ENCODE results near the gene ODAD2. TPM values are rescaled to one million over a fixed set of nuclear protein-coding genes. Genes with fewer than 3 reads are reported as not detected.
A peak's percentile ranks its signal among the peaks of the same experiment; 100 is the strongest.

ODAD2 gene
- total and polyA plus RNA-seq, 2 donors (not counting 3 experiments of a cell fraction or from before 2014, with no cell fraction given), result 1.1 to 4.4 TPM

DNA sequence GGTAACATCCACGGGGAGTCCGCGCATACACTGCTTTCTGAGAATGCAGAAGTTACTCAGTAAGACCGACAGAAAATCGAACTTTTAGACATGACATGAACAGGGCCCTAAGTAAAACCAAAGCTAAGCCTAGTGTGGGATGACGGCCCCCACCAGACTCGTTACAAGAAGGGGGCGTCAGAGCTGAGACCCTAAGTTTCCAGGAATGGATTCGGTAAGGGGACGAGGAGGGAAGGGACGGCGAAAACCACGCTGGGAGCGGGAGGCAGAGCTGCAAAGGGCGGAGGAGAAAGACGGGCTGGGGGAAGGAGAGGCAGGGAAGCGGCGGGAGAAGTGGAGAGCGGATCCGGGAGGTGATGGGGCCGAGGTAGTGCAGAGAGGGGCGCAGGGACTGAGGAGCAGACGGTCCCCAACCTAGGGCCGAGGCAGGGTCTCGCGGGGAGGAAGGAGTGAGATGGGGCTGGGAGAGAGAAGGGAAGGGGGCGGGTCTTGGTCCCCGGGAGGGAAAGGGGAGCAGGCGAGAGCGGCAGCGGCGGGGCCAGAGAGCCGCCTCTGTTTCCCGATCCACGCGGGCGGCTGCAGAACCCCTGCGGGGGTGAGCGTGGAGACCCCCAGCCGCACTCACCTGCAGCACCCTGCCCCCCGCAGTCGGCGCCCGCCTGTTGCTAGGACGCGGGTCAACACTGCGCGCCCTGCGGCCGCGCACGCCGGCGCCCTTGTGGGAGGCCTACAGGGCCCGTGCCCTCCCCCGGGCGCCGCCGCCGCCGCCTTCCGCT, 513 bp downstream of the ODAD2 start:
- BruUV-seq (replicated peaks), result TSS peak; percentile 66

DNA sequence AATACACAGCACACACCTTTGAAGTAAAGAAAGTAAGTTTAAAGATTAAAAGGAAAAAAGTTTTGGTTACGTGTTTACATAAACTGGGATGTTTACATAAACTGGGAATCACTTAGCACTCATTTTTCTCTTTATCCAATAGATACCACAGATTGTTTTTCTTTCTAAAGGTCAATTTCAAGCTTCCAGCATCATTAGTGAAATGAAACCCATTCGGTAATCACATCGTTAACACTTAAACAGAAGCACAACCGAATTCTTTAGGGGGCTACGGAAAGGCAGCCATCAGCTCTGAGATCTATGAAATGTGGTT, 1.1 kb downstream of the ODAD2 start:
- CTCF ChIA-PET, result interaction anchor here (0.9 to 1.7 kb wide), 4 partner anchors 10 to 214 kb away, joined by 3 to 13 read pairs (median 5); no protein-coding TSS in a partner anchor
- Histone ChIP-seq H3K9me3 (replicated peaks; ENCODE audit: control insufficient read depth, insufficient read depth, low read length) (no peaks in the 10 kb centered on the region), H3K4me2 (ENCODE audit: insufficient read depth, low read length) (peak overlapping the region; percentile 89), H3K27me3 (ENCODE audit: control insufficient read depth in 2 of 2, insufficient read depth in 2 of 2, low read length in 2 of 2) (no peaks in the 10 kb centered on the region), H2AFZ (ENCODE audit: low read depth, low read length) (peak overlapping the region; percentile 93), H4K20me1 (replicated peaks; ENCODE audit: control insufficient read depth, extremely low read depth, insufficient read depth, low read length) (no peaks in the 10 kb centered on the region), H3K79me2 (ENCODE audit: control insufficient read depth, insufficient read depth, low read length) (no peaks in the 10 kb centered on the region), H3K4me3 (replicated peaks in 1 of 3; ENCODE audit: insufficient read depth in 1 of 3, low read depth in 1 of 3, low read length in 3 of 3) (peak overlapping the region; percentile 41 to 87 (median 71)), H3K27ac (ENCODE audit: insufficient read depth, low read depth, low read length) (peak overlapping the region; percentile 32), H3K4me1 (ENCODE audit: control insufficient read depth, extremely low read depth, insufficient read depth, low read length) (peaks cover 6% of the 10 kb centered on the region), H3K36me3 (ENCODE audit: control insufficient read depth in 2 of 2, extremely low read depth in 1 of 2, insufficient read depth in 2 of 2, low read length in 2 of 2) (no peaks in the 10 kb centered on the region), H3K9ac (replicated peaks; ENCODE audit: extremely low read depth, insufficient read depth, low read length) (peak overlapping the region; percentile 84), H3K9me1 (replicated peaks; ENCODE audit: control insufficient read depth, extremely low read depth, insufficient read depth, low read length) (no peaks in the 10 kb centered on the region)
- BruUV-seq (replicated peaks), result no TSS peak
- dilution Hi-C loops (cut with MboI; ENCODE audit: extremely low pct_ligation_motif_present, low sequenced_read_pairs) (no loop called here), intact Hi-C loops (cut with micrococcal nuclease) (loop anchor here (1.0 to 5.0 kb wide), 5 partner anchors 10 to 256 kb away; no protein-coding TSS in a partner anchor)
- no peak for TF ChIP-seq POLR2A (IDR thresholded peaks at IDR 0.05; ENCODE audit: low read depth, low read length)
- TF ChIP-seq POLR2AphosphoS5 (IDR thresholded peaks at IDR 0.05; ENCODE audit: insufficient read depth, low read depth, low read length), result no peak
- TF ChIP-seq MYC (IDR thresholded peaks at IDR 0.05; ENCODE audit: low read depth, low read length), result no peak
- TF ChIP-seq FOS (IDR thresholded peaks at IDR 0.05; ENCODE audit: borderline replicate concordance, insufficient read depth, low read length), result no peak
- TF ChIP-seq GATA2 (IDR thresholded peaks at IDR 0.05; ENCODE audit: insufficient read depth, insufficient read length, low read depth, low read length), result no peak
- TF ChIP-seq JUN (IDR thresholded peaks at IDR 0.05; ENCODE audit: borderline replicate concordance, insufficient read depth, insufficient read length, low read depth), result no peak
- TF ChIP-seq, protein P1, sequence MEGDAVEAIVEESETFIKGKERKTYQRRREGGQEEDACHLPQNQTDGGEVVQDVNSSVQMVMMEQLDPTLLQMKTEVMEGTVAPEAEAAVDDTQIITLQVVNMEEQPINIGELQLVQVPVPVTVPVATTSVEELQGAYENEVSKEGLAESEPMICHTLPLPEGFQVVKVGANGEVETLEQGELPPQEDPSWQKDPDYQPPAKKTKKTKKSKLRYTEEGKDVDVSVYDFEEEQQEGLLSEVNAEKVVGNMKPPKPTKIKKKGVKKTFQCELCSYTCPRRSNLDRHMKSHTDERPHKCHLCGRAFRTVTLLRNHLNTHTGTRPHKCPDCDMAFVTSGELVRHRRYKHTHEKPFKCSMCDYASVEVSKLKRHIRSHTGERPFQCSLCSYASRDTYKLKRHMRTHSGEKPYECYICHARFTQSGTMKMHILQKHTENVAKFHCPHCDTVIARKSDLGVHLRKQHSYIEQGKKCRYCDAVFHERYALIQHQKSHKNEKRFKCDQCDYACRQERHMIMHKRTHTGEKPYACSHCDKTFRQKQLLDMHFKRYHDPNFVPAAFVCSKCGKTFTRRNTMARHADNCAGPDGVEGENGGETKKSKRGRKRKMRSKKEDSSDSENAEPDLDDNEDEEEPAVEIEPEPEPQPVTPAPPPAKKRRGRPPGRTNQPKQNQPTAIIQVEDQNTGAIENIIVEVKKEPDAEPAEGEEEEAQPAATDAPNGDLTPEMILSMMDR (IDR thresholded peaks at IDR 0.05; ENCODE audit: extremely low read depth in 1 of 2, insufficient read depth in 1 of 2, low read depth in 1 of 2, low read length in 2 of 2), result no peak
- no peak for TF ChIP-seq EZH2 (IDR thresholded peaks at IDR 0.05; ENCODE audit: borderline replicate concordance, low read depth, low read length, severe bottlenecking)
- FAIRE-seq, result no peak
- POLR2A ChIA-PET, result interaction anchor here (0.7 kb wide), 1 partner anchor 10 kb away, joined by 3 read pairs; no protein-coding TSS in a partner anchor
- peak; percentile 58 for DNase-seq (ENCODE audit: low read depth, low spot score)

More for the DNA sequence above, 513 bp downstream of the ODAD2 start:
- Histone ChIP-seq H3K4me2 (ENCODE audit: insufficient read depth, low read length) (peak overlapping the region; percentile 89), H2AFZ (ENCODE audit: low read depth, low read length) (peak overlapping the region; percentile 93), H3K4me3 (replicated peaks in 1 of 3; ENCODE audit: insufficient read depth in 1 of 3, low read depth in 1 of 3, low read length in 3 of 3) (peak overlapping the region; percentile 41 to 87 (median 71)), H3K36me3 (ENCODE audit: control insufficient read depth in 2 of 2, extremely low read depth in 1 of 2, insufficient read depth in 2 of 2, low read length in 2 of 2) (no peaks in the 10 kb centered on the region), H3K4me1 (ENCODE audit: control insufficient read depth, extremely low read depth, insufficient read depth, low read length) (peaks cover 6% of the 10 kb centered on the region), H3K9me1 (replicated peaks; ENCODE audit: control insufficient read depth, extremely low read depth, insufficient read depth, low read length) (no peaks in the 10 kb centered on the region), H4K20me1 (replicated peaks; ENCODE audit: control insufficient read depth, extremely low read depth, insufficient read depth, low read length) (no peaks in the 10 kb centered on the region), H3K9me3 (replicated peaks; ENCODE audit: control insufficient read depth, insufficient read depth, low read length) (no peaks in the 10 kb centered on the region), H3K27ac (ENCODE audit: insufficient read depth, low read depth, low read length) (peak overlapping the region; percentile 32), H3K9ac (replicated peaks; ENCODE audit: extremely low read depth, insufficient read depth, low read length) (peak overlapping the region; percentile 84), H3K79me2 (ENCODE audit: control insufficient read depth, insufficient read depth, low read length) (no peaks in the 10 kb centered on the region), H3K27me3 (ENCODE audit: control insufficient read depth in 2 of 2, insufficient read depth in 2 of 2, low read length in 2 of 2) (no peaks in the 10 kb centered on the region)
- DNase-seq (ENCODE audit: low read depth, low spot score) (peak; percentile 51), FAIRE-seq (peak; percentile 67)
- TF ChIP-seq POLR2AphosphoS5 (IDR thresholded peaks at IDR 0.05; ENCODE audit: insufficient read depth, low read depth, low read length) (peak; percentile 65), POLR2A (IDR thresholded peaks at IDR 0.05; ENCODE audit: low read depth, low read length) (peak; percentile 76)
- TF ChIP-seq, protein P2, sequence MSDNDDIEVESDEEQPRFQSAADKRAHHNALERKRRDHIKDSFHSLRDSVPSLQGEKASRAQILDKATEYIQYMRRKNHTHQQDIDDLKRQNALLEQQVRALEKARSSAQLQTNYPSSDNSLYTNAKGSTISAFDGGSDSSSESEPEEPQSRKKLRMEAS (IDR thresholded peaks at IDR 0.05; ENCODE audit: insufficient read depth, insufficient read length), result no peak
- ChIA-PET CTCF (interaction anchor here (0.9 to 1.7 kb wide), 4 partner anchors 9 to 214 kb away, joined by 3 to 13 read pairs (median 5); no protein-coding TSS in a partner anchor), POLR2A (interaction anchor here (0.7 kb wide), 1 partner anchor 10 kb away, joined by 3 read pairs; no protein-coding TSS in a partner anchor)
- intact Hi-C loops (cut with micrococcal nuclease) (loop anchor here (1.0 to 5.0 kb wide), 5 partner anchors 10 to 256 kb away; no protein-coding TSS in a partner anchor), dilution Hi-C loops (cut with MboI; ENCODE audit: extremely low pct_ligation_motif_present, low sequenced_read_pairs) (no loop called here)
